ENCODE data around the gene FMNL1.

FMNL1 gene

DNA sequence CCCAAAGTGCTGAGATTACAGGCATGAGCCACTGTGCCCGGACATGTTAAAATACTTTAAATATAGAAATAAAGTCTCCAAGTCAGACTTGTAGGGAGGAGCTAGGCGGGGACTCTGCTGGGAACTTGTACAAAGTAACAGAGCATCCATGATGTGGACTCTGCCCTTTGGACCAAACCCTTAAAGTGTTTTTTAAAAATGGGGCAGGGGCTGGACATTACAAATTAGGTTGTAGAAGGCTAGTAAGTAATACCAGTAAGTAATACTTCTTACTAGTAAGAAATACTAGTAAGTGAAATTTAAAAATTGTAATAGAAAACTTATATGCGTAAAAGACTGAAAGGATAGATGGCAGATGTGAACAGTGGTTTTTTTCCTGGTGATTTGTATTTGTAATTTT lies 49.9 kb downstream of the FMNL1 start:
- no peak for TF ChIP-seq CTCF (IDR thresholded peaks at IDR 0.05; ENCODE audit: insufficient read depth, low read length, poor library complexity, severe bottlenecking)
- DNase-seq (ENCODE audit: extremely low read depth, insufficient read length): no peak
- no peaks in the 10 kb centered on the region for H3K27me3 ChIP-seq (replicated peaks; ENCODE audit: control insufficient read depth, insufficient read depth, low read length)
- peaks cover 45% of the 10 kb centered on the region for H3K36me3 ChIP-seq (ENCODE audit: control insufficient read depth, insufficient read depth, low read length)
- H3K4me3 ChIP-seq (replicated peaks; ENCODE audit: low read depth, low read length): no peak overlapping the region

DNA sequence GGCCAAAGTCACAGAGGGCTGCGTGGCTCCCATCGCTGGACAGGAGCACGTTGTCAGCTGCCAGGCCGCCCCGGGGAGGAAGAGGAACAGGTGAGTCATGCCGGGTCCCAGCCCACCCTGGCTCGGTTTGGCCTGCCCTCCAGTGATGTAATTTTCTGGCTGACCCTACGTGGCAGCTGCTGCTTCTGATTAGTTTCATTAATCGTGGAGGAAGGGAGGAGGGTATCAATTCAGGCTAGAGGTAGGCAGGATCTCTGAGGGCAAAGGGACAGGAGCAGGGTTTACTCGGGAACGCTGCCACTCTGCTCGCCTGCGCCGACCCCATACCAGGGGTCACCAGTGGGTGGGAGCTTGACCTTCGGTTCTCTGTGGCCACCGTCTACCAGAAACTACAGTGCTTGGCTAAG lies 51.9 kb downstream of the FMNL1 start:
- DNase-seq (ENCODE audit: extremely low read depth, insufficient read length): no peak
- peaks cover 31% of the 10 kb centered on the region for H3K36me3 ChIP-seq (ENCODE audit: control insufficient read depth, insufficient read depth, low read length)
- no peak overlapping the region for H3K4me3 ChIP-seq (replicated peaks; ENCODE audit: low read depth, low read length)
- H3K27me3 ChIP-seq (replicated peaks; ENCODE audit: control insufficient read depth, insufficient read depth, low read length): no peaks in the 10 kb centered on the region
- no peak for TF ChIP-seq CTCF (IDR thresholded peaks at IDR 0.05; ENCODE audit: insufficient read depth, low read length, poor library complexity, severe bottlenecking)

- no peak for TF ChIP-seq CTCF (IDR thresholded peaks at IDR 0.05; ENCODE audit: insufficient read depth, low read length, poor library complexity, severe bottlenecking)
- H3K36me3 ChIP-seq (ENCODE audit: control insufficient read depth, insufficient read depth, low read length): peaks cover 29% of the 10 kb centered on the region
- H3K27me3 ChIP-seq (replicated peaks; ENCODE audit: control insufficient read depth, insufficient read depth, low read length): no peaks in the 10 kb centered on the region
- H3K4me3 ChIP-seq (replicated peaks; ENCODE audit: low read depth, low read length): no peak overlapping the region
- no peak for DNase-seq (ENCODE audit: extremely low read depth, insufficient read length)
Measured at GRCh38 chr17:45274033-45274432, 52.3 kb downstream of the FMNL1 start.

- peaks cover 20% of the 10 kb centered on the region for H3K36me3 ChIP-seq (ENCODE audit: control insufficient read depth, insufficient read depth, low read length)
- DNase-seq (ENCODE audit: extremely low read depth, insufficient read length): no peak
Measured at GRCh38 chr17:45276031-45276430, 54.3 kb downstream of the FMNL1 start.

GRCh38 chr17:45277216-45277849 lies 55.6 kb downstream of the FMNL1 start:
- H3K4me3 ChIP-seq (replicated peaks; ENCODE audit: low read depth, low read length): no peak overlapping the region
- H3K36me3 ChIP-seq (ENCODE audit: control insufficient read depth, insufficient read depth, low read length): peaks cover 20% of the 10 kb centered on the region
- no peaks in the 10 kb centered on the region for H3K27me3 ChIP-seq (replicated peaks; ENCODE audit: control insufficient read depth, insufficient read depth, low read length)
- TF ChIP-seq CTCF (IDR thresholded peaks at IDR 0.05; ENCODE audit: insufficient read depth, low read length, poor library complexity, severe bottlenecking): peak; percentile 82
- no peak for DNase-seq (ENCODE audit: extremely low read depth, insufficient read length)

More at GRCh38 chr17:45276031-45276430, 54.3 kb downstream of the FMNL1 start:
- no peaks in the 10 kb centered on the region for H3K27me3 ChIP-seq (replicated peaks; ENCODE audit: control insufficient read depth, insufficient read depth, low read length)
- H3K4me3 ChIP-seq (replicated peaks; ENCODE audit: low read depth, low read length): no peak overlapping the region
- TF ChIP-seq CTCF (IDR thresholded peaks at IDR 0.05; ENCODE audit: insufficient read depth, low read length, poor library complexity, severe bottlenecking): no peak

- no peak for TF ChIP-seq CTCF (IDR thresholded peaks at IDR 0.05; ENCODE audit: insufficient read depth, low read length, poor library complexity, severe bottlenecking)
- DNase-seq (ENCODE audit: extremely low read depth, insufficient read length): no peak
- no peak overlapping the region for H3K4me3 ChIP-seq (replicated peaks; ENCODE audit: low read depth, low read length)
- H3K27me3 ChIP-seq (replicated peaks; ENCODE audit: control insufficient read depth, insufficient read depth, low read length): no peaks in the 10 kb centered on the region
- H3K36me3 ChIP-seq (ENCODE audit: control insufficient read depth, insufficient read depth, low read length): peaks cover 26% of the 10 kb centered on the region
Measured at GRCh38 chr17:45277992-45278391, 56.3 kb downstream of the FMNL1 start.
